K562 (cell line): ENCODE data around the gene TP73. TPM values are rescaled to one million over a fixed set of nuclear protein-coding genes. Genes with fewer than 3 reads are reported as not detected.
A peak's percentile ranks its signal among the peaks of the same experiment; 100 is the strongest.

ENCODE experiments used
- ATAC-seq: fragments of 200-7000 bp; cut with Tn5 transposase; 3 replicates; pipeline ENCODE4 v1.9.1; 2020; ENCODE audit warnings: moderate library complexity
- BruUV-seq: library from RNA; stranded (reverse); fragments of 400-500 nt; replicated peaks from 2 replicates; lab custom pipeline; 2021; lab: Mats Ljungman, UMichigan
- CTCF ChIA-PET: fragments of 300-600 bp; formaldehyde crosslinking; extraction: SDS; loops from one replicate; lab custom pipeline; 2021; ENCODE audit warnings: low intra/inter-chr PET ratio; lab: Yijun Ruan, JAX
- POLR2A ChIA-PET: fragments of 300-600, 350-650 bp; sonication (Branson Sonifier 250); formaldehyde crosslinking; extraction: SDS; loops from one replicate; lab custom pipeline; 2021; ENCODE audit warnings: antibody characterized with exemption, inconsistent platforms; lab: Yijun Ruan, JAX
- DNase-seq, 4 experiments: peaks; one replicate each; pipeline versions ENCODE4 v3.0.0 to v3.0.0-alpha.2; 2011 to 2018; ENCODE audit warnings: low spot score in 3 of 4, mixed read lengths in 3 of 4; ENCODE audit errors: extremely low read depth in 1 of 4
- FAIRE-seq: peaks from 2 replicates; lab custom pipeline; 2011; peaks lifted over from hg19 to GRCh38; lab: Jason Lieb, UNC
- H2AFZ ChIP-seq: 2 replicates; pipeline ENCODE4 v1.6.0; 2011; ENCODE audit warnings: low read depth, low read length, control low read depth, inconsistent platforms
- H3K27ac ChIP-seq: fragments of 200-600 bp; 3 replicates; pipeline ENCODE4 v1.8.0; 2011; ENCODE audit warnings: low read depth, mild to moderate bottlenecking, control low read depth, inconsistent platforms, low read length, moderate library complexity, mixed read lengths; ENCODE audit errors: extremely low read depth
- H3K27me3 ChIP-seq, 2 experiments: fragments of 300-600 bp in 1 of 2; 2 replicates in 1 of 2; 3 replicates in 1 of 2; pipeline versions ENCODE4 v1.6.0 to v1.8.0; 2011; ENCODE audit warnings: inconsistent platforms in 2 of 2, low read length in 2 of 2, mild to moderate bottlenecking in 1 of 2, mixed read lengths in 1 of 2, moderate library complexity in 1 of 2; ENCODE audit not compliant: control insufficient read depth in 2 of 2, insufficient read depth in 2 of 2
- H3K36me3 ChIP-seq: fragments of 300-600 bp; 3 replicates; pipeline ENCODE4 v1.8.0; 2011; ENCODE audit warnings: mild to moderate bottlenecking, low read length, inconsistent platforms; ENCODE audit not compliant: control insufficient read depth, insufficient read depth
- H3K4me1 ChIP-seq, 2 experiments: fragments of 200-600 bp in 1 of 2; replicated peaks in 1 of 2; 2 replicates in 1 of 2; 3 replicates in 1 of 2; pipeline versions ENCODE4 v1.5.1 to v1.8.0; 2011; ENCODE audit warnings: inconsistent platforms in 2 of 2, low read length in 2 of 2, mild to moderate bottlenecking in 1 of 2, mixed read lengths in 1 of 2, moderate library complexity in 1 of 2; ENCODE audit not compliant: control insufficient read depth in 2 of 2, insufficient read depth in 2 of 2
- H3K4me2 ChIP-seq: 2 replicates; pipeline ENCODE4 v1.6.1; 2011; ENCODE audit warnings: low read length, control low read depth, inconsistent platforms, mixed read lengths; ENCODE audit not compliant: insufficient read depth
- H3K4me3 ChIP-seq: fragments of 200-600 bp; sonication (generic), shearing (Covaris generic); 2 replicates; pipeline ENCODE4 v1.5.1; 2016; ENCODE audit warnings: control low read depth, inconsistent platforms
- H3K79me2 ChIP-seq: fragments of 200-600 bp; 3 replicates; pipeline ENCODE4 v1.8.0; 2011; ENCODE audit warnings: low read length, inconsistent platforms; ENCODE audit not compliant: control insufficient read depth, insufficient read depth
- H3K9ac ChIP-seq, 2 experiments: 2 replicates each; pipeline versions ENCODE4 v1.6.0 to v1.6.1; 2011; ENCODE audit warnings: low read depth in 2 of 2, low read length in 2 of 2, control low read depth in 1 of 2, inconsistent platforms in 1 of 2, mild to moderate bottlenecking in 1 of 2, mixed read lengths in 1 of 2; ENCODE audit not compliant: insufficient read depth in 1 of 2
- H3K9me1 ChIP-seq: one replicate; pipeline ENCODE4 v1.6.0; 2011; ENCODE audit warnings: inconsistent platforms, mild to moderate bottlenecking, low read length, moderate library complexity; ENCODE audit not compliant: control insufficient read depth, insufficient read depth
- H3K9me3 ChIP-seq: replicated peaks from 2 replicates; pipeline ENCODE4 v1.5.1; 2011; ENCODE audit warnings: low read depth, low read length, inconsistent platforms; ENCODE audit not compliant: control insufficient read depth, insufficient read depth
- H4K20me1 ChIP-seq: replicated peaks from 2 replicates; pipeline ENCODE4 v1.6.1; 2011; ENCODE audit warnings: low read length, inconsistent platforms, mixed read lengths; ENCODE audit not compliant: control insufficient read depth, insufficient read depth
- BCLAF1 ChIP-seq, 2 experiments: fragments of 450-650 bp in 1 of 2; IDR thresholded peaks; 2 replicates each; pipeline ENCODE4 v1.6.1; 2011 to 2017; ENCODE audit warnings: low read depth in 2 of 2, antibody characterized with exemption in 1 of 2, borderline replicate concordance in 1 of 2, low read length in 1 of 2, mild to moderate bottlenecking in 1 of 2, mixed read lengths in 1 of 2; ENCODE audit not compliant: control insufficient read depth in 1 of 2
- DMBX1 ChIP-seq: fragments of 250-450 bp; sonication (Bioruptor Pico); IDR thresholded peaks from 2 replicates; pipeline ENCODE4 v1.8.0; 2022; ENCODE audit warnings: inconsistent platforms, mild to moderate bottlenecking, moderate library complexity, borderline replicate concordance
- MAX ChIP-seq: sonication (generic); formaldehyde crosslinking; IDR thresholded peaks from 2 replicates; pipeline ENCODE4 v1.9.0; 2022; ENCODE audit warnings: mild to moderate bottlenecking, missing genetic modification reagents
- NCOR1 ChIP-seq: fragments of 450-650 bp; IDR thresholded peaks from 2 replicates; pipeline ENCODE4 v1.6.1; 2016; ENCODE audit warnings: mild to moderate bottlenecking, moderate library complexity
- NR2C1 ChIP-seq, 2 experiments: fragments of 450-650 bp; IDR thresholded peaks; 2 replicates each; pipeline ENCODE4 v1.6.1; 2017; ENCODE audit warnings: mild to moderate bottlenecking in 2 of 2, antibody characterized with exemption in 1 of 2, inconsistent platforms in 1 of 2, missing compliant biosample characterization in 1 of 2, missing genetic modification characterization in 1 of 2
- RBM39 ChIP-seq: fragments of 200-400 bp; formaldehyde crosslinking; optimal IDR thresholded peaks from 2 replicates; pipeline ENCODE3; 2018; ENCODE audit warnings: low read depth, low read length
- TFAP4 ChIP-seq: sonication (generic); formaldehyde crosslinking; IDR thresholded peaks from 2 replicates; pipeline ENCODE4 v1.8.0; 2022; ENCODE audit warnings: missing genetic modification reagents, mild to moderate bottlenecking, moderate library complexity, borderline replicate concordance
- ZBED1 ChIP-seq: IDR thresholded peaks from 2 replicates; pipeline ENCODE4 v1.6.1; 2014
- ZBTB11 ChIP-seq, 3 experiments: fragments of 200-800 bp in 1 of 3; fragments of 250-450 bp in 1 of 3; fragments of 450-650 bp in 1 of 3; sonication (Bioruptor Pico) in 1 of 3; sonication (Bioruptor generic) in 1 of 3; formaldehyde crosslinking in 1 of 3; IDR thresholded peaks; 2 replicates each; pipeline versions ENCODE4 v1.6.1 to v1.8.0; 2016 to 2022; ENCODE audit warnings: mild to moderate bottlenecking in 2 of 3, missing genetic modification characterization in 2 of 3, missing compliant biosample characterization in 1 of 3, moderate library complexity in 1 of 3
- ZNF436 ChIP-seq: fragments of 250-450, 450-650 bp; sonication (Bioruptor Pico); formaldehyde crosslinking; IDR thresholded peaks from 2 replicates; pipeline ENCODE4 v1.7.0; 2020; ENCODE audit warnings: mild to moderate bottlenecking
- WGBS: fragments of 100-300 bp; shearing (Covaris generic); methylation state at CpG from one replicate; pipeline ENCODE4 v1.1.6; 2016; ENCODE audit warnings: low coverage, mixed read lengths; ENCODE audit not compliant: insufficient coverage; ENCODE audit errors: missing lambda C conversion rate; 5-methylcytosine and 5-hydroxymethylcytosine counted together
- in situ Hi-C: fragments of 300-500 bp; cut with MboI; formaldehyde crosslinking; loops from 4 replicates; pipeline ENCODE4 v1.15.0; 2018; ENCODE audit warnings: inconsistent platforms, mixed read lengths
- intact Hi-C: fragments of 100-400 bp; cut with micrococcal nuclease; formaldehyde crosslinking; loops from 2 replicates; pipeline ENCODE4 v1.14.2; 2022
- polyA plus RNA-seq, 8 experiments: library from polyadenylated mRNA; depleted of rRNA in 4 of 8; stranded (reverse) in 5 of 8; unstranded in 3 of 8; fragments of >200 nt; fragmentation: Nextera tagmentation in 2 of 8; fragmentation: Illumina TruSeq in 1 of 8; extraction: Ambion mirVana in 2 of 8; extraction: Trizol in 1 of 8; gene quantifications; 2 replicates each; pipeline versions ENCODE4 v1.2.1 to v1.2.3, GENCODE V29; 2011 to 2014; ENCODE audit warnings: inconsistent platforms in 1 of 8, missing spikeins in 1 of 8
- total RNA-seq, 7 experiments: library from RNA; depleted of rRNA in 6 of 7; stranded (reverse); fragments of >200 nt in 6 of 7; fragmentation: Illumina TruSeq in 2 of 7; extraction: Trizol in 2 of 7; gene quantifications; 2 replicates each; pipeline versions ENCODE4 v1.2.1 to v1.2.3, GENCODE V29; 2011 to 2021; ENCODE audit warnings: low replicate concordance in 1 of 7

TP73 gene
- total and polyA plus RNA-seq, 9 of the 15 experiments (the other 6 are each of a cell fraction or from before 2014, with no cell fraction given): 0.07 to 1.6 (median 0.40) TPM; not detected in 2

DNA sequence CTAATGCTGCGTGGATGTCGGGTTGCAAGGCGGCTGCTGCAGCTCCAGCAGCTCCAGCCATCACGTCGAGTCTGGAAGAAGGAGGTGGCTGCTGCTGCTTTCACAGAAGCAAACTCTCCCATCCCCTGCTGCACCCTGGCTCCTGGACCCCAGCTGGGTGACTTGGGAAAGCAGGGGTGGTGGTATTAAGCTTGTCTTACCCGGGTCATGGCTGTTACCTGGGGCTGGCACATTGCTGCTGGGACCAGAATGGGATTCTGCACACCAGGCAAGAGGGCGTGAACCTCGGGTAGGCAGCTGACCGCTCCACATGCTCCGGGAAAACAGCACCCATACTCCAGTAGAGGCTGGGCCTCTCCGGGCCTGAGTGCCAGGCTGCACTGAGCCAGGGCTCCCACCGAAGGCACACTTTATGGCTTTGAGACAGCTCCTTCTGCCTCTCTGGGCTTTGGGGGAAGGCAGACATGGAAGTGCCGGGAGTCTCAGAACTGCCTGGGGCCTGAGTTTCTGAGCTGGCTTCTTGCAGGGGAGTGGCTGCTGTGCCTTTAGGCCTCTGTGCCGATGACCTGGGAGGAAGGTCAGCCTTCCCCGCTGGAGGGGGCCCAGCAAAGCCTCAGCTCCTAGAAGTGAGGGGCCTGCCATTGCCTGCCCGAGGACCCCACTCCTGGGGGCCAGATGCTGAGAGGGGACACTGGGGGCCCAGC lies 121.4 kb downstream of the TP73 start:
- Histone ChIP-seq H3K9me3 (no peaks in the 10 kb centered on the region), H3K4me2 (peak overlapping the region; percentile 92), H3K36me3 (peaks cover 9% of the 10 kb centered on the region; the same call in 1 of the 3 replicates), H3K4me1 (peaks cover 26 to 91% of the 10 kb centered on the region in 2 experiments), H2AFZ (no peak overlapping the region; the same call in 1 of the 2 replicates), H4K20me1 (no peaks in the 10 kb centered on the region), H3K27me3 (no peaks in the 10 kb centered on the region), H3K79me2 (peaks cover 38% of the 10 kb centered on the region), H3K9ac (peak overlapping the region; percentile 66 to 94), H3K9me1 (peaks cover 5% of the 10 kb centered on the region), H3K27ac (peak overlapping the region; percentile 66), H3K4me3 (peak overlapping the region; percentile 65)
- BruUV-seq: no TSS peak
- ATAC-seq (peak; percentile 5), FAIRE-seq (peak; percentile 84), DNase-seq (peak in 2 of 4 experiments; percentile 61 to 80)
- POLR2A ChIA-PET: interaction anchor here (0.5 to 2.0 kb wide), 11 partner anchors 11 to 125 kb away, joined by 3 to 7 read pairs (median 3); partner anchors contain the start of gene LRRC47
- intact Hi-C loops: loop anchor here (2.0 kb wide), 3 partner anchors 27 to 127 kb away; partner anchors contain the start of gene C1orf174
- in situ Hi-C loops: no loop called here
- CTCF ChIA-PET: interaction anchor here (0.6 kb wide), 1 partner anchor 131 kb away, joined by 5 read pairs; no protein-coding TSS in a partner anchor
- 4% methylated on average over 16 of the region's 16 CpGs for WGBS
- TF ChIP-seq ZBED1 (0 out of 2 replicates have a peak, but pooled peaks have one; percentile 45), MAX (CRISPR knock-in tag) (peak; percentile 31), ZBTB11 (CRISPR knock-in tag; IDR thresholded peaks at IDR 0.05) (0 out of 6 replicates have a peak, but pooled peaks of 1 of the 3 experiments have one; percentile 33), NR2C1 (IDR thresholded peaks at IDR 0.05) (peak; percentile 75), NR2C1 (tag; IDR thresholded peaks at IDR 0.05) (peak; percentile 70), DMBX1 (CRISPR knock-in tag) (0 out of 2 replicates have a peak, but pooled peaks have one; percentile 36), TFAP4 (peak; percentile 70; the same call in 1 of the 2 replicates), BCLAF1 (IDR thresholded peaks at IDR 0.05; ENCODE audit: borderline replicate concordance in 1 of 2, control insufficient read depth in 1 of 2, low read depth in 2 of 2, low read length in 1 of 2) (no peak), ZNF436 (no peak), RBM39 (peak; percentile 59), NCOR1 (no peak)
